Esophagus muscularis mucosa (tissue), 3 donors: ENCODE data around the gene LUC7L3.

Experiments used
- CTCF ChIP-seq, 3 experiments: fragments of 200-600 bp in 2 of 3; fragments of 450-650 bp in 1 of 3; sonication (generic) in 2 of 3; IDR thresholded peaks; one replicate each; pipeline ENCODE4 v1.5.1; 2017 to 2019; ENCODE audit warnings: antibody characterized with exemption in 3 of 3, mild to moderate bottlenecking in 2 of 3, moderate library complexity in 1 of 3
- POLR2A ChIP-seq: fragments of 450-650 bp; IDR thresholded peaks from one replicate; pipeline ENCODE4 v1.6.1; 2017; ENCODE audit warnings: antibody characterized with exemption, moderate library complexity, mild to moderate bottlenecking, low read depth

- TF ChIP-seq CTCF (IDR thresholded peaks at IDR 0.05) (no peak), POLR2A (no peak)
These were observed 11.1 kb upstream of the LUC7L3 start for GRCh38 chr17:50708050-50709000.
